GM23338 (cell line): ENCODE data around the gene SUPT6H. TPM values are rescaled to one million over a fixed set of nuclear protein-coding genes. Genes with fewer than 3 reads are reported as not detected.
A peak's percentile ranks its signal among the peaks of the same experiment; 100 is the strongest.

Source experiments
- ATAC-seq: fragments of 200-7000 bp; cut with Tn5 transposase; 3 replicates; pipeline ENCODE4 v1.9.1; 2020
- DNase-seq: peaks from one replicate; pipeline ENCODE4 v3.0.0-alpha.2; 2015; ENCODE audit warnings: low spot score
- H2AFZ ChIP-seq: fragments of 200-600 bp; sonication (generic); 2 replicates; pipeline ENCODE4 v1.8.0; 2016; ENCODE audit warnings: antibody characterized with exemption, mild to moderate bottlenecking, moderate library complexity
- H3F3A ChIP-seq: fragments of 200-600 bp; sonication (generic); replicated peaks from 2 replicates; pipeline ENCODE4 v1.8.0; 2017; ENCODE audit warnings: antibody characterized with exemption, mixed run types, low read depth
- H3K27ac ChIP-seq: fragments of 200-600 bp; sonication (generic); 2 replicates; pipeline ENCODE4 v1.6.1; 2016; ENCODE audit warnings: low read depth
- H3K27me3 ChIP-seq: fragments of 200-600 bp; sonication (generic); 2 replicates; pipeline ENCODE4 v1.8.0; 2016; ENCODE audit warnings: mild to moderate bottlenecking, mixed run types, moderate library complexity; ENCODE audit not compliant: insufficient read depth
- H3K36me3 ChIP-seq: fragments of 200-600 bp; sonication (generic); 2 replicates; pipeline ENCODE4 v1.8.0; 2016; ENCODE audit warnings: mild to moderate bottlenecking; ENCODE audit not compliant: insufficient read depth
- H3K4me1 ChIP-seq: fragments of 200-600 bp; sonication (generic); 2 replicates; pipeline ENCODE4 v1.8.0; 2016; ENCODE audit warnings: mild to moderate bottlenecking, moderate library complexity; ENCODE audit not compliant: insufficient read depth
- H3K4me2 ChIP-seq: fragments of 200-600 bp; sonication (generic); 2 replicates; pipeline ENCODE4 v1.7.1; 2017; ENCODE audit warnings: mixed run types
- H3K4me3 ChIP-seq: fragments of 200-600 bp; sonication (generic); 2 replicates; pipeline ENCODE4 v1.6.1; 2016; ENCODE audit warnings: mixed run types
- H3K79me2 ChIP-seq: fragments of 200-600 bp; sonication (generic); replicated peaks from 2 replicates; pipeline ENCODE4 v1.8.0; 2017; ENCODE audit warnings: mild to moderate bottlenecking; ENCODE audit not compliant: insufficient read depth
- H3K9me2 ChIP-seq: fragments of 200-600 bp; sonication (generic); 2 replicates; pipeline ENCODE4 v1.8.0; 2017; ENCODE audit not compliant: insufficient read depth
- H4K20me1 ChIP-seq: fragments of 200-600 bp; sonication (generic); replicated peaks from 2 replicates; pipeline ENCODE4 v1.8.0; 2017; ENCODE audit warnings: mild to moderate bottlenecking; ENCODE audit not compliant: insufficient read depth
- H3K27ac Mint-ChIP-seq: 2 replicates; pipeline ENCODE4 v1.8.0; 2020; ENCODE audit warnings: inconsistent platforms, mild to moderate bottlenecking, moderate library complexity, mixed read lengths
- H3K27me3 Mint-ChIP-seq: 3 replicates; pipeline ENCODE4 v1.8.0; 2022; ENCODE audit warnings: low read depth, mild to moderate bottlenecking, moderate library complexity, mixed read lengths, inconsistent platforms; ENCODE audit not compliant: insufficient read depth, poor library complexity
- H3K36me3 Mint-ChIP-seq: 3 replicates; pipeline ENCODE4 v1.8.0; 2021; ENCODE audit warnings: low read depth, mild to moderate bottlenecking, inconsistent platforms, moderate library complexity, mixed read lengths
- H3K4me1 Mint-ChIP-seq: 3 replicates; pipeline ENCODE4 v1.8.0; 2020; ENCODE audit warnings: mild to moderate bottlenecking, inconsistent platforms, mixed read lengths
- H3K4me3 Mint-ChIP-seq: 3 replicates; pipeline ENCODE4 v1.8.0; 2021; ENCODE audit warnings: moderate library complexity, mild to moderate bottlenecking, inconsistent platforms, mixed read lengths
- H3K9me3 Mint-ChIP-seq: 3 replicates; pipeline ENCODE4 v1.8.0; 2020; ENCODE audit warnings: moderate library complexity, mild to moderate bottlenecking, inconsistent platforms, mixed read lengths
- CREB1 ChIP-seq: fragments of 250-450 bp; sonication (Bioruptor Pico); IDR thresholded peaks from 2 replicates; pipeline ENCODE4 v1.5.0; 2020; ENCODE audit warnings: low read depth, mild to moderate bottlenecking, moderate library complexity
- CTCF ChIP-seq, 2 experiments: fragments of 200-600 bp in 1 of 2; sonication (generic) in 1 of 2; conservative IDR thresholded peaks; 2 replicates each; pipeline versions ENCODE4 v1.5.1 to v1.6.1; 2016 to 2017; ENCODE audit warnings: antibody characterized with exemption in 2 of 2, low read depth in 2 of 2, mild to moderate bottlenecking in 2 of 2, moderate library complexity in 1 of 2
- ETS1 ChIP-seq: IDR thresholded peaks from 2 replicates; pipeline ENCODE4 v1.6.1; 2016; ENCODE audit warnings: antibody characterized with exemption
- EZH2 ChIP-seq: fragments of 200-600 bp; sonication (generic); IDR thresholded peaks from one replicate; pipeline ENCODE4 v1.8.0; 2017; ENCODE audit warnings: antibody characterized with exemption, mild to moderate bottlenecking, low read depth; ENCODE audit not compliant: unreplicated experiment
- EZH2phosphoT487 ChIP-seq: fragments of 200-600 bp; sonication (generic); IDR thresholded peaks from one replicate; pipeline ENCODE4 v1.8.1; 2018; ENCODE audit warnings: antibody characterized with exemption; ENCODE audit not compliant: unreplicated experiment
- JUNB ChIP-seq: IDR thresholded peaks from one replicate; pipeline ENCODE4 v1.6.1; 2016; ENCODE audit warnings: antibody characterized with exemption; ENCODE audit not compliant: unreplicated experiment
- NANOG ChIP-seq: IDR thresholded peaks from 2 replicates; pipeline ENCODE4 v1.6.1; 2016; ENCODE audit warnings: antibody characterized with exemption, borderline replicate concordance
- POLR2AphosphoS5 ChIP-seq: IDR thresholded peaks from 2 replicates; pipeline ENCODE4 v1.6.1; 2016; ENCODE audit warnings: antibody characterized with exemption, low read depth
- REST ChIP-seq: IDR thresholded peaks from one replicate; pipeline ENCODE4 v1.6.1; 2018; ENCODE audit warnings: antibody characterized with exemption; ENCODE audit not compliant: unreplicated experiment
- STAT1 ChIP-seq: IDR thresholded peaks from one replicate; pipeline ENCODE4 v1.6.1; 2016; ENCODE audit warnings: antibody characterized with exemption; ENCODE audit not compliant: unreplicated experiment
- ZNF114 ChIP-seq: fragments of 250-450 bp; sonication (Bioruptor Pico); IDR thresholded peaks from 2 replicates; pipeline ENCODE4 v1.5.0; 2020; ENCODE audit warnings: mild to moderate bottlenecking, moderate library complexity
- ZNF331 ChIP-seq: fragments of 250-450 bp; sonication (Bioruptor Pico); IDR thresholded peaks from 2 replicates; pipeline ENCODE4 v1.5.0; 2020; ENCODE audit warnings: low read depth, mild to moderate bottlenecking, moderate library complexity
- ZNF462 ChIP-seq: fragments of 250-450 bp; sonication (Bioruptor Pico); IDR thresholded peaks from 2 replicates; pipeline ENCODE4 v1.5.0; 2020; ENCODE audit warnings: mild to moderate bottlenecking, moderate library complexity
- polyA plus RNA-seq: library from polyadenylated mRNA; unstranded; fragments of >200 nt; fragmentation: Nextera tagmentation; extraction: Ambion mirVana; gene quantifications from 2 replicates; pipeline ENCODE4 v1.2.1, GENCODE V29; 2016
- total RNA-seq: library from RNA; depleted of rRNA; stranded (reverse); fragments of >200 nt; shearing (Covaris generic); gene quantifications from 2 replicates; pipeline ENCODE4 v1.2.3, GENCODE V29; 2014

SUPT6H gene
- total and polyA plus RNA-seq, 2 experiments from 2014 or later: 17.8 to 70.7 TPM

GRCh38 chr17:28711723-28712031 lies 49.7 kb downstream of the SUPT6H start, which contains the start of gene PROCA1:
Gene PROCA1 (minus strand): TSS chr17:28711888. CDS start chr17:28711660, 228 bp downstream.
- Mint-ChIP-seq H3K4me3 (peak within 1 kb of the TSS; percentile 97), H3K27ac (peak within 1 kb of the TSS; percentile 99), H3K36me3 (peaks cover 54% of the 10 kb centered on the region), H3K9me3 (no peaks in the 10 kb centered on the region; the same call in 2 of the 3 replicates), H3K4me1 (peaks cover 38% of the 10 kb centered on the region), H3K27me3 (peaks cover 23% of the 10 kb centered on the region)
- Histone ChIP-seq H3K9me2 (no peaks in the 10 kb centered on the region), H3K4me3 (peak within 1 kb of the TSS; percentile 72), H3K4me2 (peak within 1 kb of the TSS; percentile 91), H3K27ac (peak within 1 kb of the TSS; percentile 100), H3K79me2 (peaks cover 34% of the 10 kb centered on the region), H2AFZ (peak within 1 kb of the TSS; percentile 80), H3K4me1 (peaks cover 32% of the 10 kb centered on the region), H3K27me3 (no peaks in the 10 kb centered on the region), H3F3A (peaks cover 53% of the 10 kb centered on the region), H3K36me3 (peaks cover 13% of the 10 kb centered on the region; the same call in 1 of the 2 replicates), H4K20me1 (peaks cover 10% of the 10 kb centered on the region; the same call in 1 of the 2 replicates)
- peak; percentile 46 for ATAC-seq
- DNase-seq: peak; percentile 81
- TF ChIP-seq JUNB (no peak), ZNF462 (CRISPR knock-in tag) (no peak), ETS1 (no peak), NANOG (no peak), ZNF331 (CRISPR knock-in tag) (no peak), CTCF (conservative IDR thresholded peaks at IDR 0.05; ENCODE audit: low read depth in 2 of 2) (no peak), ZNF114 (no peak), POLR2AphosphoS5 (no peak; the same call in 1 of the 2 replicates), EZH2 (no peak), STAT1 (no peak), EZH2phosphoT487 (no peak), REST (no peak), CREB1 (CRISPR knock-in tag) (no peak)
